ENCODE results near the gene RCN1.

RCN1 gene

DNA sequence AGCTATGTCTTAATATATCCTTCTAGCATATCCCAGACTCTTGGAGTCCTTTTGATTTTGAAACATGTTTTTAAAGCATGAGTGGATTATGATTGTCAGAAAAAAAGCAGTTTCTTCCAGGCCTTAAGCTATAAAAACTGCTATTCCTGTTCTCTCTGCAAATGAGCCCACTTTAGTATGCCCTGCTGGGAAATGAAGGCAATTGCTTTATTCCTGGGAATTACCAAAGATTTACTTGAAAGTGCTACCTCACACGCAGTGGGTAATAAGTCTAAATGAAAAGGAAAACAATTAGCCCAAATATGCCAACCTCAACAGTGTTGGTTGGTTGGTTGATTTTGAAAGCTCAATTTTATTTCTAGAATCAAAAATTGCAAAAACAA is 17.2 kb upstream of the RCN1 start:
- no peak for FAIRE-seq
- TF ChIP-seq POLR2AphosphoS5 (IDR thresholded peaks at IDR 0.05; ENCODE audit: low read depth, low read length): no peak
- no peak for TF ChIP-seq POLR2A (IDR thresholded peaks at IDR 0.05; ENCODE audit: low read depth, low read length)
- TF ChIP-seq SPI1 (IDR thresholded peaks at IDR 0.05; ENCODE audit: low read depth, low read length): no peak
- TF ChIP-seq POU2F2 (IDR thresholded peaks at IDR 0.05; ENCODE audit: low read depth, low read length): no peak
- no peak for TF ChIP-seq PAX5 (IDR thresholded peaks at IDR 0.05; ENCODE audit: insufficient read depth, low read length, severe bottlenecking)
- TF ChIP-seq TAF1 (IDR thresholded peaks at IDR 0.05; ENCODE audit: low read depth, low read length): no peak
- DNase-seq (ENCODE audit: insufficient read length, low spot score): no peak

DNA sequence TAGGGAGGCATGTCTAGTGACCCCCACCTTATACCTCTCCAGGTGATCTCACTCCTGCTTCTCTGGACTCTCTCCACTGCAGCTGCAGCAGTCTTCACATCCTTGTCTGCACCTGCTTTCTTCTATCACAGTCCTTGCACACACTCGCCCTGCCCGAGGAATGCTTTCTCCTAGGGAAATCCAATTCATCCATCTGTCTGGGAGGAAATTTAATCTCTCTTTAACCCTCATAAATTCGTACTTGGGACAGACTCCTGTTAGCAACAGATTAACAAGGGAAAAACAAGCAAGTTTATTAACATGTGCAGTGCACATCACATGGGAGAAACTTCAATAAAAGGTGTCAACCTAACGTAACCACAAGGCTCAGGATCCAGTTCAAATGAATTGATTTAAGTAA is 11.3 kb upstream of the RCN1 start:
- DNase-seq (ENCODE audit: insufficient read length, low spot score): no peak
- FAIRE-seq: no peak
- TF ChIP-seq POU2F2 (IDR thresholded peaks at IDR 0.05; ENCODE audit: low read depth, low read length) (no peak), SPI1 (IDR thresholded peaks at IDR 0.05; ENCODE audit: low read depth, low read length) (no peak), TAF1 (IDR thresholded peaks at IDR 0.05; ENCODE audit: low read depth, low read length) (no peak), PAX5 (IDR thresholded peaks at IDR 0.05; ENCODE audit: insufficient read depth, low read length, severe bottlenecking) (no peak), POLR2AphosphoS5 (IDR thresholded peaks at IDR 0.05; ENCODE audit: low read depth, low read length) (no peak), POLR2A (IDR thresholded peaks at IDR 0.05; ENCODE audit: low read depth, low read length) (no peak)

DNA sequence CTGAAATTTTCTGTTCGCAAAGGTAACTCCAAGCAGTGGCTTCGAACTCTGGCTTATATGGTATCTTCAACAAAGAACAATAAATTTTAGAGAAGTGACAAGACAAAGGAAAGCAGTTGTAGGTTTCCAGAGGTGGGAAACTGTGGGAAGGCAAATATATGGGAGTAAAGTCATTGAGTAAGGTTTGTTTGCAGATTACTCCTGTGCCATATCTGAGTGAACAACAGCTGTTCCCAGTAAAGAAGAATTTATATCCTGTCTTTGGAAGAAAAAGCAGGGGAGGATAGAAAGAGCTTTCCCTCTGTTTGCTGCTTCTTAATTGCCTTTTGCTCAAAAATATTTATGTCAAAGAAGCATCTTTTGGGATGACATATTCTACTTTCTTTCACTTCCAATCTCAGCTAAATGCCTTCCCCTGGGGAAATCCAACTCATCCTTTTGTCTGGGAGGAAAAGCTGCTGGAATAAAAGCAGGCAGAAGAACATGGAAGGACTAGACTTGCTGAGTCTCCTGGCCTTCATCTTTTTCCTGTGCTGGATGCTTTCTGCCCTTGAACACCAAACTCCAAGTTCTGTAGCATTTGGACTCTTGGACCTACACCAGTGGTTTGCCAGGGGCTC is 10.4 kb upstream of the RCN1 start:
- FAIRE-seq (no peak), DNase-seq (ENCODE audit: insufficient read length, low spot score) (no peak)
- TF ChIP-seq POLR2A (IDR thresholded peaks at IDR 0.05; ENCODE audit: low read depth, low read length) (no peak), SPI1 (IDR thresholded peaks at IDR 0.05; ENCODE audit: low read depth, low read length) (no peak), TAF1 (IDR thresholded peaks at IDR 0.05; ENCODE audit: low read depth, low read length) (no peak), PAX5 (IDR thresholded peaks at IDR 0.05; ENCODE audit: insufficient read depth, low read length, severe bottlenecking) (no peak), POU2F2 (IDR thresholded peaks at IDR 0.05; ENCODE audit: low read depth, low read length) (no peak), POLR2AphosphoS5 (IDR thresholded peaks at IDR 0.05; ENCODE audit: low read depth, low read length) (no peak)

DNA sequence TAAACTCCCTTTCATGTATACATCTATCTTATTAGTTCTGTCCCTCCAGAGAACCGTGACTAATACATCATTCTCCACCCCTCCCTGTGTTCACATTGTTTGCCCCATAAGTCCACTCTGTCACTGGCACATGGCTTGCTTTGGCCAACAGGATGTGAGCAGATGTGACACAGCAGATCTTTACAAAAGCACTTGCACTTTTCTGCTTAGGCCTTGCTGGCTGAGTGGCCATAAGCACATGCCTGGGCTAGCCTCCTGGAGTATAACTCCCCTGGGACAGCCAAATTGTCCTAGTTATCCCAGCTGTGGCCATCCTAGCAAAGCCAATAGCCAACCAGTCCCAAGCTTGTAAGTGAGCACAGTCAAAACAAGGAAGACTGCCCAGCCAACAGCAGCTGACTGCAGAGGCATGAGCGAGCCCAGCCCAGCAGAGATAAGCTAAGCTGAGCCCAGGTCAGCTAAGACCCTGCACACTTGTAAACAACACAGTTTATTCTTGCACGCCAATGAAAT is 9.7 kb upstream of the RCN1 start:
- FAIRE-seq (no peak), DNase-seq (ENCODE audit: insufficient read length, low spot score) (no peak)
- TF ChIP-seq POU2F2 (IDR thresholded peaks at IDR 0.05; ENCODE audit: low read depth, low read length) (no peak), POLR2A (IDR thresholded peaks at IDR 0.05; ENCODE audit: low read depth, low read length) (no peak), TAF1 (IDR thresholded peaks at IDR 0.05; ENCODE audit: low read depth, low read length) (no peak), SPI1 (IDR thresholded peaks at IDR 0.05; ENCODE audit: low read depth, low read length) (no peak), POLR2AphosphoS5 (IDR thresholded peaks at IDR 0.05; ENCODE audit: low read depth, low read length) (no peak), PAX5 (IDR thresholded peaks at IDR 0.05; ENCODE audit: insufficient read depth, low read length, severe bottlenecking) (no peak)

DNA sequence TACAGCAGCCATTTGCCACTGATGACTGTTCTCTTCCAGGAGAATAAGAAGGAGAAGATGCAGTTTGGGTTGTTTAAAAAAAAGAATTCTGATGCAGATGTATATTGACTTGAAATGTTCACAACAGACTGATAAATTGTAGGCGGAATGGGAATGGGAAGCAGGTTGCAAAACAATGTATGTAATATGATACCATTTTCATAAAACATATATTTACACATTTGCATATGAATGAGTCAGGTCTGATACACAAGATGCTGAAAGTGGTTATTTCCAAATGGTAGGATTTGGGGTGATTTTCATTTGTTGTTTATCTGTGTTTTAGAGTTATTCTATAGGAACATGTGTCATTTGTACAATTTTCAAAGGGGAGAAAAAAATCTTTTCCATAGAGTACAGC is 9.0 kb upstream of the RCN1 start:
- DNase-seq (ENCODE audit: insufficient read length, low spot score): no peak
- no peak for FAIRE-seq
- TF ChIP-seq POU2F2 (IDR thresholded peaks at IDR 0.05; ENCODE audit: low read depth, low read length) (no peak), POLR2A (IDR thresholded peaks at IDR 0.05; ENCODE audit: low read depth, low read length) (no peak), TAF1 (IDR thresholded peaks at IDR 0.05; ENCODE audit: low read depth, low read length) (no peak), POLR2AphosphoS5 (IDR thresholded peaks at IDR 0.05; ENCODE audit: low read depth, low read length) (no peak), SPI1 (IDR thresholded peaks at IDR 0.05; ENCODE audit: low read depth, low read length) (no peak), PAX5 (IDR thresholded peaks at IDR 0.05; ENCODE audit: insufficient read depth, low read length, severe bottlenecking) (no peak)

DNA sequence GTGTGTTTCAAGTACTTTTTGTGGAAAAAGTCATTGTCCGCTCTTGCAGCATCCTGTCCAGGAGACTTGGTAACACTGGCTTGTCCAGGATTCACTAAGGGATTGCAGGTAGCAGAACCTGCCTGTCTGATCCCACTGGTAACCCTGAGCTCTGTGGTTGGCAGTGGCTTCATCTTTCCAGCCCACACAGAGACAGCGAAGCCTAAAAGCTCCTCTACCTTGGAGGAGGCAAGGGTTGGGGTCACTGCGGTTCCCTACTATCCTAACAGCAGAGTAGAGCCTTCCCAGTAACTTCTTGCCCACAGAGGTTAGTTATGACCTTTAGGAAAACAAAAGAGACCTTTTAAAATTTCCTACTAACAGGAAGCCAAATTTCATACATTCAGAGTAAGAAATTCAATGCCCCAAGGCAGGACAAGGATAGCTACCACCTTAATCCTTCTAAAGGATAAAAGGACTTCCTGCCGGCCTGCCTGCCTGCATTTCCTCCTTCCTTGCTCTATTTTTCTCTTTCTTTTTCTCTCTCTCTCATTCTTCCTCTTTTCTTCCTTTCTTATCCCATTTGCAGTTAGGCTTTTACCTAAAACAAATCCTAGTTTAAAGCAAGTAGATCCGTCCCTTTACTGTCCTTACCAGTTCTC is 8.4 kb upstream of the RCN1 start:
- no peak for DNase-seq (ENCODE audit: insufficient read length, low spot score)
- FAIRE-seq: no peak
- TF ChIP-seq TAF1 (IDR thresholded peaks at IDR 0.05; ENCODE audit: low read depth, low read length) (no peak), SPI1 (IDR thresholded peaks at IDR 0.05; ENCODE audit: low read depth, low read length) (no peak), POU2F2 (IDR thresholded peaks at IDR 0.05; ENCODE audit: low read depth, low read length) (no peak), PAX5 (IDR thresholded peaks at IDR 0.05; ENCODE audit: insufficient read depth, low read length, severe bottlenecking) (no peak), POLR2A (IDR thresholded peaks at IDR 0.05; ENCODE audit: low read depth, low read length) (no peak), POLR2AphosphoS5 (IDR thresholded peaks at IDR 0.05; ENCODE audit: low read depth, low read length) (no peak)

DNA sequence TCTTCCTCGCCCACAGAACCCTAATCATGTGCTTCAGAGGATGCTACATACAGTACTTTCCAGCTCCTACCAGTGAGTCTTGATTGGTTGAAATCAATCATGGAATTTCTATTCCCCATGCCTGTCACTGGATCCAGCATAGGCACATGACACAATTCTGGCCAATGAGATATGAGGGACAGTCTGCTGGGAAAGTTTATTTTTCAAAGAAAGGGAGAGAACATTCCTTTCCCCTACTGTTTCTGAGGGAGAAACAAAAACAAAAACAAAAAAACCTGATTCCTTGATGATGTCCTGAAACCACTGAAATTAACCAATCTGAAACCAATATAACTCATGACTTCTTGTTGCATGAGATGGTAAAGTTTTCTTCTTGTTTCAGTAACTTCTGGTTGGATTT is 3.3 kb upstream of the RCN1 start:
- TF ChIP-seq POU2F2 (IDR thresholded peaks at IDR 0.05; ENCODE audit: low read depth, low read length) (no peak), POLR2AphosphoS5 (IDR thresholded peaks at IDR 0.05; ENCODE audit: low read depth, low read length) (no peak), PAX5 (IDR thresholded peaks at IDR 0.05; ENCODE audit: insufficient read depth, low read length, severe bottlenecking) (no peak), TAF1 (IDR thresholded peaks at IDR 0.05; ENCODE audit: low read depth, low read length) (no peak), SPI1 (IDR thresholded peaks at IDR 0.05; ENCODE audit: low read depth, low read length) (no peak), POLR2A (IDR thresholded peaks at IDR 0.05; ENCODE audit: low read depth, low read length) (no peak)
- FAIRE-seq: no peak

DNA sequence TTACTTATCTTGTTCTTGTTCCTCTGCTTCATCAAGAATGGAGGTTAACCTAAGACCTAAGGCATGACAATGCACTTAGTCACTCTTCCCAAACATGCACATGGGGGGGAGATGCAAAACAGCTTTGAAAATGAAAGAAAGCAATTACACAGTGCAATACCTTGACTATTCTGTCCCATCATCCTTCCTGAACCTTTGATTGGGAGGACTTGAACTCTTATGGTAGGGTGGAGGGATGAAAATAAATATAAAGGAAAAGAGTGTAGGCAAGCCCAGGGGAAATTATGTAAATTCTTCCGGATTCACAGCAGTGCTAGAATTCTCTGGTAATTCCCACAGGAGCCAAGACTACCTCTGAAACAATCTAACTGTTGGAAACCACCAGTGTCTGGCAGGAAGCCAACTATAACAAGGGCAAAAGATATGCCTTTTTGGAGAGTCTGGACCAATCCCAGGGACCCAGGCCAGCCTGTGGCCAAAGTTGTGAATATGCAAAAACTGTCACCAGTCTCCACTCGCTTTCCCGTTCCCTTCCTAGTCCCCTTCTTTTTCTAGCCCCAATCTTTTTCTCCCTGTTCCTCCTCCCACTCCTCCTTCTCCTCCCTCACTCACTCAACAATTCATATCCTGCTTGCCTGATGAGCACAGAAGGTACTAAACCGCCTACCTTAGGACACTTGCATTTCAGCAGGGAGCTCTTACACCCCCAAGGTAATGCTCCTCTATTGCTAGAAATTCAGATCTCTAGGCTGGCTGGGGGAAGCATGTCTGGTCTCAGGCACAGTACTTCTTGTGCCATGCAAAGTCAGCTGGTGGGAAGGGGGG is 2.5 kb upstream of the RCN1 start:
- FAIRE-seq (peak; percentile 71), DNase-seq (ENCODE audit: insufficient read length, low spot score) (no peak)
- TF ChIP-seq SPI1 (IDR thresholded peaks at IDR 0.05; ENCODE audit: low read depth, low read length) (no peak), PAX5 (IDR thresholded peaks at IDR 0.05; ENCODE audit: insufficient read depth, low read length, severe bottlenecking) (no peak), POU2F2 (IDR thresholded peaks at IDR 0.05; ENCODE audit: low read depth, low read length) (no peak; the same call in 1 of the 2 replicates), TAF1 (IDR thresholded peaks at IDR 0.05; ENCODE audit: low read depth, low read length) (no peak), POLR2A (IDR thresholded peaks at IDR 0.05; ENCODE audit: low read depth, low read length) (no peak), POLR2AphosphoS5 (IDR thresholded peaks at IDR 0.05; ENCODE audit: low read depth, low read length) (no peak)

More for the DNA sequence above, 3.3 kb upstream of the RCN1 start:
- DNase-seq (ENCODE audit: insufficient read length, low spot score): no peak

All from GM12891 (cell line).